GM23248 (cell line): ENCODE results near the gene CD79A. TPM values are rescaled to one million over a fixed set of nuclear protein-coding genes. Genes with fewer than 3 reads are reported as not detected.

ENCODE experiments used
- DNase-seq: peaks from one replicate; pipeline ENCODE4 v3.0.0-alpha.2; 2015
- H2AFZ ChIP-seq: fragments of 200-600 bp; sonication (generic); 2 replicates; pipeline ENCODE4 v1.6.1; 2016; ENCODE audit warnings: antibody characterized with exemption
- H3F3A ChIP-seq: fragments of 200-600 bp; sonication (generic); 2 replicates; pipeline ENCODE4 v1.6.1; 2016; ENCODE audit warnings: mild to moderate bottlenecking, antibody characterized with exemption, mixed run types; ENCODE audit not compliant: insufficient read depth
- H3K27ac ChIP-seq: fragments of 200-600 bp; sonication (generic); 2 replicates; pipeline ENCODE4 v1.5.1; 2016; ENCODE audit warnings: mild to moderate bottlenecking
- H3K27me3 ChIP-seq: fragments of 200-600 bp; sonication (generic); replicated peaks from 2 replicates; pipeline ENCODE4 v1.6.1; 2016; ENCODE audit warnings: mild to moderate bottlenecking; ENCODE audit not compliant: insufficient read depth
- H3K36me3 ChIP-seq: fragments of 200-600 bp; sonication (generic); 2 replicates; pipeline ENCODE4 v1.6.1; 2016; ENCODE audit warnings: low read depth, mild to moderate bottlenecking
- H3K4me1 ChIP-seq: fragments of 200-600 bp; sonication (generic); 2 replicates; pipeline ENCODE4 v1.6.1; 2016; ENCODE audit warnings: mild to moderate bottlenecking; ENCODE audit not compliant: insufficient read depth
- H3K4me2 ChIP-seq: fragments of 200-600 bp; sonication (generic); one replicate; pipeline ENCODE4 v1.6.1; 2016; ENCODE audit warnings: mild to moderate bottlenecking; ENCODE audit not compliant: unreplicated experiment
- H3K4me3 ChIP-seq: fragments of 200-600 bp; sonication (generic); 2 replicates; pipeline ENCODE4 v1.5.1; 2016; ENCODE audit warnings: mild to moderate bottlenecking
- H3K79me2 ChIP-seq: fragments of 200-600 bp; sonication (generic); 2 replicates; pipeline ENCODE4 v1.6.1; 2016; ENCODE audit warnings: mild to moderate bottlenecking; ENCODE audit not compliant: insufficient read depth
- H3K9ac ChIP-seq: fragments of 200-600 bp; sonication (generic); 2 replicates; pipeline ENCODE4 v1.6.1; 2016; ENCODE audit warnings: mild to moderate bottlenecking
- H3K9me2 ChIP-seq: fragments of 200-600 bp; sonication (generic); 2 replicates; pipeline ENCODE4 v1.6.1; 2016; ENCODE audit warnings: mixed run types, mild to moderate bottlenecking, moderate library complexity; ENCODE audit not compliant: insufficient read depth
- H3K9me3 ChIP-seq: fragments of 200-600 bp; sonication (generic); one replicate; pipeline ENCODE4 v1.6.1; 2017; ENCODE audit warnings: low read depth
- H4K20me1 ChIP-seq: fragments of 200-600 bp; sonication (generic); 2 replicates; pipeline ENCODE4 v1.6.0; 2016; ENCODE audit not compliant: insufficient read depth
- EZH2 ChIP-seq: fragments of 200-600 bp; sonication (generic); IDR thresholded peaks from 2 replicates; pipeline ENCODE4 v1.6.1; 2018; ENCODE audit warnings: antibody characterized with exemption, mild to moderate bottlenecking; ENCODE audit not compliant: insufficient read depth, poor library complexity, severe bottlenecking
- EZH2phosphoT487 ChIP-seq: fragments of 200-600 bp; sonication (generic); IDR thresholded peaks from 2 replicates; pipeline ENCODE4 v1.6.1; 2018; ENCODE audit warnings: antibody characterized with exemption, moderate library complexity, mild to moderate bottlenecking, low read depth; ENCODE audit not compliant: insufficient read depth
- WGBS, 2 experiments: methylation state at CpG; one replicate each; pipeline ENCODE4 v1.1.6; 2015 to 2017; ENCODE audit warnings: low lambda C conversion rate in 2 of 2, low coverage in 1 of 2; ENCODE audit errors: missing lambda C conversion rate in 2 of 2; 5-methylcytosine and 5-hydroxymethylcytosine counted together
- in situ Hi-C: fragments of 300-500 bp; cut with MboI; formaldehyde crosslinking; loops from 2 replicates; pipeline ENCODE4 v1.15.0; 2020
- polyA plus RNA-seq: library from polyadenylated mRNA; unstranded; fragments of >200 nt; fragmentation: Nextera tagmentation; extraction: Ambion mirVana; gene quantifications from 2 replicates; pipeline ENCODE4 v1.2.1, GENCODE V29; 2016
- total RNA-seq: library from RNA; depleted of rRNA; stranded (reverse); fragments of >200 nt; shearing (Covaris generic); gene quantifications from 2 replicates; pipeline ENCODE4 v1.2.3, GENCODE V29; 2014

The CD79A gene
- total and polyA plus RNA-seq, 2 experiments from 2014 or later: not detected

- Histone ChIP-seq H3K79me2 (no peaks in the 10 kb centered on the region), H4K20me1 (no peaks in the 10 kb centered on the region), H3K27me3 (peaks cover 31% of the 10 kb centered on the region), H3K9ac (no peak overlapping the region), H3K9me3 (no peaks in the 10 kb centered on the region), H3K4me1 (no peaks in the 10 kb centered on the region), H3K4me2 (no peak overlapping the region), H3K27ac (no peak overlapping the region), H3K9me2 (no peaks in the 10 kb centered on the region), H3K36me3 (no peaks in the 10 kb centered on the region), H3F3A (no peaks in the 10 kb centered on the region), H2AFZ (no peak overlapping the region), H3K4me3 (no peak overlapping the region)
- no peak for DNase-seq
- TF ChIP-seq EZH2 (no peak), EZH2phosphoT487 (no peak)
- in situ Hi-C loops: no loop called here
- 50 to 51% methylated on average over 12 of the region's 12 CpGs for WGBS, 2 experiments
Measured at GRCh38 chr19:41910240-41910991, 33.3 kb downstream of the CD79A start.

GRCh38 chr19:41910992-41911888, 34.2 kb downstream of the CD79A start:
- no peak overlapping the region for H3K4me3 ChIP-seq
- H3K9me3 ChIP-seq: no peaks in the 10 kb centered on the region
- H3F3A ChIP-seq: no peaks in the 10 kb centered on the region
- no peaks in the 10 kb centered on the region for H3K9me2 ChIP-seq
- no peaks in the 10 kb centered on the region for H4K20me1 ChIP-seq
- no peak overlapping the region for H3K9ac ChIP-seq
- H3K79me2 ChIP-seq: no peaks in the 10 kb centered on the region
- no peak overlapping the region for H2AFZ ChIP-seq
- TF ChIP-seq EZH2 (no peak), EZH2phosphoT487 (no peak)
- no peaks in the 10 kb centered on the region for H3K36me3 ChIP-seq
- in situ Hi-C loops: no loop called here
- WGBS, 2 experiments: 50 to 57% methylated on average over 13 of the region's 13 CpGs
- no peaks in the 10 kb centered on the region for H3K4me1 ChIP-seq
- H3K27me3 ChIP-seq: peaks cover 39% of the 10 kb centered on the region
- DNase-seq: no peak
- H3K4me2 ChIP-seq: no peak overlapping the region
- H3K27ac ChIP-seq: no peak overlapping the region

GRCh38 chr19:41911889-41912731, 35.0 kb downstream of the CD79A start:
- H4K20me1 ChIP-seq: no peaks in the 10 kb centered on the region
- no peak overlapping the region for H3K4me3 ChIP-seq
- H3K27ac ChIP-seq: no peak overlapping the region
- TF ChIP-seq EZH2 (peak; percentile 98), EZH2phosphoT487 (peak; percentile 33; the same call in 1 of the 2 replicates)
- H2AFZ ChIP-seq: no peak overlapping the region
- no peaks in the 10 kb centered on the region for H3F3A ChIP-seq
- in situ Hi-C loops: no loop called here
- no peak for DNase-seq
- no peak overlapping the region for H3K4me2 ChIP-seq
- H3K79me2 ChIP-seq: no peaks in the 10 kb centered on the region
- H3K27me3 ChIP-seq: peaks cover 47% of the 10 kb centered on the region
- no peaks in the 10 kb centered on the region for H3K9me3 ChIP-seq
- H3K9me2 ChIP-seq: no peaks in the 10 kb centered on the region
- WGBS, 2 experiments: 5 to 8% methylated on average over 29 of the region's 29 CpGs
- H3K36me3 ChIP-seq: no peaks in the 10 kb centered on the region
- no peak overlapping the region for H3K9ac ChIP-seq
- no peaks in the 10 kb centered on the region for H3K4me1 ChIP-seq

- no peaks in the 10 kb centered on the region for H3K4me1 ChIP-seq
- H3K9me3 ChIP-seq: no peaks in the 10 kb centered on the region
- H3K27ac ChIP-seq: no peak overlapping the region
- H3K36me3 ChIP-seq: no peaks in the 10 kb centered on the region
- no peak overlapping the region for H3K9ac ChIP-seq
- no peaks in the 10 kb centered on the region for H4K20me1 ChIP-seq
- no peak overlapping the region for H2AFZ ChIP-seq
- WGBS, 2 experiments: 0 to 2% methylated on average over 11 to 47 of the region's 51 CpGs
- H3K27me3 ChIP-seq: peaks cover 49% of the 10 kb centered on the region
- no peaks in the 10 kb centered on the region for H3K9me2 ChIP-seq
- peak; percentile 52 for DNase-seq
- H3K4me2 ChIP-seq: no peak overlapping the region
- no peak for TF ChIP-seq EZH2
- TF ChIP-seq EZH2phosphoT487: no peak
- in situ Hi-C loops: no loop called here
- no peaks in the 10 kb centered on the region for H3K79me2 ChIP-seq
- no peaks in the 10 kb centered on the region for H3F3A ChIP-seq
- H3K4me3 ChIP-seq: no peak overlapping the region
Measured at GRCh38 chr19:41912899-41913537, 35.9 kb downstream of the CD79A start.
